H9 (cell line): ENCODE data around the gene CSTF2. TPM values are rescaled to one million over a fixed set of nuclear protein-coding genes. Genes with fewer than 3 reads are reported as not detected.

Source experiments
- DNase-seq: peaks from one replicate; pipeline ENCODE4 v3.0.0-alpha.2; 2017
- H2AFZ ChIP-seq: one replicate; pipeline ENCODE4 v1.6.1; 2013; ENCODE audit warnings: mild to moderate bottlenecking, low read length, control low read depth, moderate library complexity
- H2AK5ac ChIP-seq: 2 replicates; pipeline ENCODE4 v1.6.1; 2013; ENCODE audit warnings: low read length, control low read depth, mixed read lengths; ENCODE audit not compliant: insufficient read length
- H2BK120ac ChIP-seq: one replicate; pipeline ENCODE4 v1.6.1; 2013; ENCODE audit warnings: low read depth, mild to moderate bottlenecking, low read length, control low read depth, inconsistent platforms; ENCODE audit not compliant: poor library complexity, severe bottlenecking
- H2BK12ac ChIP-seq: 2 replicates; pipeline ENCODE4 v1.6.1; 2013; ENCODE audit warnings: low read length, control low read depth, mixed read lengths, low read depth; ENCODE audit not compliant: insufficient read length
- H2BK15ac ChIP-seq: 2 replicates; pipeline ENCODE4 v1.6.1; 2013; ENCODE audit warnings: low read depth, low read length, control low read depth
- H2BK20ac ChIP-seq: one replicate; pipeline ENCODE4 v1.6.1; 2013; ENCODE audit warnings: low read depth, mild to moderate bottlenecking, low read length, control low read depth, inconsistent platforms; ENCODE audit not compliant: poor library complexity, severe bottlenecking
- H2BK5ac ChIP-seq: 2 replicates; pipeline ENCODE4 v1.6.1; 2013; ENCODE audit warnings: low read length, control low read depth, mixed read lengths; ENCODE audit not compliant: insufficient read length
- H3K14ac ChIP-seq: 2 replicates; pipeline ENCODE4 v1.6.1; 2013; ENCODE audit warnings: low read length, control low read depth; ENCODE audit not compliant: insufficient read depth
- H3K18ac ChIP-seq: 2 replicates; pipeline ENCODE4 v1.6.1; 2013; ENCODE audit warnings: low read depth, mild to moderate bottlenecking, mixed read lengths, low read length, control low read depth; ENCODE audit not compliant: insufficient read length
- H3K23ac ChIP-seq: 2 replicates; pipeline ENCODE4 v1.6.1; 2013; ENCODE audit warnings: low read length, control low read depth, mixed read lengths, low read depth; ENCODE audit not compliant: insufficient read length
- H3K23me2 ChIP-seq: 2 replicates; pipeline ENCODE4 v1.6.1; 2013; ENCODE audit warnings: low read depth, mild to moderate bottlenecking, mixed read lengths, low read length, control low read depth; ENCODE audit not compliant: insufficient read length, poor library complexity, severe bottlenecking
- H3K27ac ChIP-seq: 2 replicates; pipeline ENCODE4 v1.5.1; 2013; ENCODE audit warnings: low read length, control low read depth, mixed read lengths, low read depth; ENCODE audit not compliant: insufficient read length
- H3K27me3 ChIP-seq: 2 replicates; pipeline ENCODE4 v1.6.1; 2013; ENCODE audit warnings: low read length, control low read depth, inconsistent platforms; ENCODE audit not compliant: insufficient read depth
- H3K4ac ChIP-seq: 2 replicates; pipeline ENCODE4 v1.6.1; 2013; ENCODE audit warnings: low read depth, mild to moderate bottlenecking, control low read depth, inconsistent platforms, low read length, moderate library complexity
- H3K4me1 ChIP-seq: 2 replicates; pipeline ENCODE4 v1.6.1; 2013; ENCODE audit warnings: low read length, control low read depth, inconsistent platforms; ENCODE audit not compliant: insufficient read depth
- H3K4me2 ChIP-seq: 2 replicates; pipeline ENCODE4 v1.6.1; 2013; ENCODE audit warnings: low read length, control low read depth, mixed read lengths; ENCODE audit not compliant: insufficient read length, insufficient read depth
- H3K56ac ChIP-seq: 2 replicates; pipeline ENCODE4 v1.6.1; 2013; ENCODE audit warnings: low read depth, mild to moderate bottlenecking, mixed read lengths, low read length, control low read depth; ENCODE audit not compliant: insufficient read length
- H3K79me1 ChIP-seq: 2 replicates; pipeline ENCODE4 v1.6.1; 2013; ENCODE audit warnings: low read depth, mild to moderate bottlenecking, moderate library complexity, low read length, control low read depth, inconsistent platforms; ENCODE audit not compliant: insufficient read depth, poor library complexity, severe bottlenecking
- H3K79me2 ChIP-seq: 2 replicates; pipeline ENCODE4 v1.6.1; 2013; ENCODE audit warnings: low read length, control low read depth, inconsistent platforms; ENCODE audit not compliant: insufficient read depth
- H3K9ac ChIP-seq: 2 replicates; pipeline ENCODE4 v1.6.1; 2013; ENCODE audit warnings: low read length, control low read depth, mixed read lengths; ENCODE audit not compliant: insufficient read length; ENCODE audit errors: extremely low read depth
- H3K9me3 ChIP-seq: one replicate; pipeline ENCODE4 v1.6.1; 2013; ENCODE audit warnings: low read depth, low read length, inconsistent platforms; ENCODE audit not compliant: control insufficient read depth
- H3T11ph ChIP-seq: one replicate; pipeline ENCODE4 v1.6.1; 2013; ENCODE audit warnings: mild to moderate bottlenecking, low read length, control low read depth, inconsistent platforms
- H4K20me1 ChIP-seq: one replicate; pipeline ENCODE4 v1.6.1; 2013; ENCODE audit not compliant: control insufficient read depth, insufficient read length, insufficient read depth
- H4K5ac ChIP-seq: 2 replicates; pipeline ENCODE4 v1.6.1; 2013; ENCODE audit warnings: low read depth, mild to moderate bottlenecking, mixed read lengths, low read length, control low read depth; ENCODE audit not compliant: insufficient read length
- H4K8ac ChIP-seq: replicated peaks from 2 replicates; pipeline ENCODE4 v1.6.1; 2013; ENCODE audit warnings: low read length, control low read depth, mixed read lengths, low read depth; ENCODE audit not compliant: insufficient read length
- H4K91ac ChIP-seq: 2 replicates; pipeline ENCODE4 v1.6.1; 2013; ENCODE audit warnings: low read depth, mild to moderate bottlenecking, moderate library complexity, mixed read lengths, low read length, control low read depth; ENCODE audit not compliant: insufficient read length
- H3K27ac Mint-ChIP-seq, 3 experiments: 2 replicates in 2 of 3; 3 replicates in 1 of 3; pipeline ENCODE4 v1.8.0; 2020 to 2021; ENCODE audit warnings: mixed read lengths in 3 of 3, mild to moderate bottlenecking in 1 of 3, moderate library complexity in 1 of 3
- H3K27me3 Mint-ChIP-seq: 2 replicates; pipeline ENCODE4 v1.8.0; 2021; ENCODE audit warnings: low read depth, mild to moderate bottlenecking, moderate library complexity, mixed read lengths
- H3K36me3 Mint-ChIP-seq, 3 experiments: 2 replicates in 2 of 3; 3 replicates in 1 of 3; pipeline ENCODE4 v1.8.0; 2020 to 2021; ENCODE audit warnings: low read depth in 3 of 3, mixed read lengths in 3 of 3; ENCODE audit not compliant: insufficient read depth in 1 of 3
- H3K4me1 Mint-ChIP-seq, 2 experiments: 2 replicates each; pipeline ENCODE4 v1.8.0; 2020; ENCODE audit warnings: mixed read lengths in 2 of 2
- H3K4me3 Mint-ChIP-seq, 2 experiments: 2 replicates in 1 of 2; 3 replicates in 1 of 2; pipeline ENCODE4 v1.8.0; 2020 to 2021; ENCODE audit warnings: mild to moderate bottlenecking in 2 of 2, mixed read lengths in 2 of 2, moderate library complexity in 1 of 2
- H3K9me3 Mint-ChIP-seq, 2 experiments: 2 replicates in 1 of 2; 3 replicates in 1 of 2; pipeline ENCODE4 v1.8.0; 2020; ENCODE audit warnings: mild to moderate bottlenecking in 2 of 2, mixed read lengths in 2 of 2, moderate library complexity in 1 of 2
- CTCF ChIP-seq: fragments of 200-600 bp; sonication (generic); conservative IDR thresholded peaks from 3 replicates; pipeline ENCODE4 v1.8.0; 2021; ENCODE audit warnings: antibody characterized with exemption, mild to moderate bottlenecking
- WGBS: extraction: QIAGEN DNeasy Blood & Tissue Kit; methylation state at CpG from one replicate; pipeline ENCODE4 v1.1.7; 2013; ENCODE audit warnings: missing lambda C conversion rate, low lambda C conversion rate, mixed read lengths; ENCODE audit not compliant: insufficient read length; ENCODE audit errors: extremely low coverage; 5-methylcytosine and 5-hydroxymethylcytosine counted together
- total RNA-seq: library from RNA; stranded (reverse); gene quantifications from 2 replicates; pipeline ENCODE4 v1.2.1, GENCODE V29; 2021

CSTF2 gene
- total RNA-seq, 1 experiment from 2014 or later, result 30.2 TPM

- Histone ChIP-seq H3K9me3 (peaks cover 41% of the 10 kb centered on the region), H4K5ac (no peak overlapping the region), H2BK20ac (no peak overlapping the region), H4K8ac (no peak overlapping the region), H3K27ac (no peak overlapping the region), H3K14ac (no peak overlapping the region), H3K56ac (no peak overlapping the region), H3K4me1 (no peaks in the 10 kb centered on the region), H3K4ac (no peak overlapping the region), H3T11ph (no peak overlapping the region), H3K23me2 (no peaks in the 10 kb centered on the region), H2BK5ac (no peak overlapping the region), H4K20me1 (no peaks in the 10 kb centered on the region), H3K9ac (no peak overlapping the region), H3K27me3 (no peaks in the 10 kb centered on the region; the same call in 1 of the 2 replicates), H3K79me2 (no peaks in the 10 kb centered on the region), H3K18ac (no peak overlapping the region), H4K91ac (no peak overlapping the region), H3K23ac (no peak overlapping the region), H2BK120ac (no peak overlapping the region), H3K4me2 (no peak overlapping the region), H2BK12ac (no peak overlapping the region), H2AFZ (no peak overlapping the region), H3K79me1 (no peaks in the 10 kb centered on the region), H2AK5ac (no peak overlapping the region), H2BK15ac (no peak overlapping the region)
- peaks cover 59 to 68% of the 10 kb centered on the region in 2 experiments for H3K9me3 Mint-ChIP-seq
- peaks cover 4 to 5% (median 4%) of the 10 kb centered on the region in 3 experiments for H3K36me3 Mint-ChIP-seq
- H3K4me3 Mint-ChIP-seq, result no peak overlapping the region
- no peak overlapping the region for H3K27ac Mint-ChIP-seq
- DNase-seq, result no peak
- H3K4me1 Mint-ChIP-seq, result peaks cover 12% of the 10 kb centered on the region in 2 experiments
- peaks cover 42% of the 10 kb centered on the region for H3K27me3 Mint-ChIP-seq
- TF ChIP-seq CTCF, result no peak
- no CpG with 5 or more reads among the region's 2 CpGs for WGBS
Measured at GRCh38 chrX:100817340-100817739, 2.9 kb upstream of the CSTF2 start.
